Ovary (tissue), 9 donors: Measurements from ENCODE around the gene GPATCH1. TPM values are rescaled to one million over a fixed set of nuclear protein-coding genes. Genes with fewer than 3 reads are reported as not detected.
A peak's percentile ranks its signal among the peaks of the same experiment; 100 is the strongest.
"Not testable (repeated sequence)": the region's sequence is repeated elsewhere in the genome, so short reads cannot be mapped to it uniquely, and the experiment has no call there.

Source experiments
- DNase-seq, 5 donors: peaks; one replicate each; pipeline ENCODE4 v3.0.0-alpha.2; 2019 to 2020
- H3K27ac ChIP-seq, 2 donors: fragments of 200-600 bp; one replicate each; pipeline versions ENCODE4 v1.5.1 to v1.8.0; 2019 to 2022
- H3K27me3 ChIP-seq: fragments of 200-600 bp; one replicate; pipeline ENCODE4 v1.8.0; 2022
- H3K36me3 ChIP-seq: fragments of 200-600 bp; sonication (generic); one replicate; pipeline ENCODE4 v1.5.1; 2019
- H3K4me1 ChIP-seq: one replicate; pipeline ENCODE4 v1.8.1; 2013; ENCODE audit warnings: mild to moderate bottlenecking, moderate library complexity; ENCODE audit not compliant: insufficient read depth
- H3K4me3 ChIP-seq: fragments of 200-600 bp; sonication (generic); one replicate; pipeline ENCODE4 v1.5.1; 2017
- H3K9me3 ChIP-seq, 2 donors: fragments of 200-600 bp in 1 of 2; sonication (generic) in 1 of 2; one replicate each; pipeline versions ENCODE4 v1.5.1 to v1.8.1; 2013 to 2019; ENCODE audit warnings: mild to moderate bottlenecking in 1 of 2, moderate library complexity in 1 of 2
- CTCF ChIP-seq, 3 donors: fragments of 450-650 bp in 2 of 3; fragments of 200-600 bp in 1 of 3; IDR thresholded peaks; one replicate each; pipeline versions ENCODE4 v1.5.1 to v1.8.0; 2016 to 2022; ENCODE audit warnings: antibody characterized with exemption in 3 of 3, mild to moderate bottlenecking in 1 of 3
- EP300 ChIP-seq: sonication (generic); formaldehyde crosslinking; IDR thresholded peaks from one replicate; pipeline ENCODE4 v1.6.1; 2017; ENCODE audit warnings: antibody characterized with exemption
- POLR2A ChIP-seq: fragments of 450-650 bp; IDR thresholded peaks from one replicate; pipeline ENCODE4 v1.6.1; 2017; ENCODE audit warnings: antibody characterized with exemption, mild to moderate bottlenecking, moderate library complexity
- WGBS, 3 donors: extraction: QIAGEN DNeasy Blood & Tissue Kit in 1 of 3; methylation state at CpG; one replicate each; pipeline versions ENCODE4 v1.1.5 to v1.1.7; 2013 to 2017; 5-methylcytosine and 5-hydroxymethylcytosine counted together
- intact Hi-C, 4 donors: fragments of 100-400 bp; cut with DNase I; formaldehyde crosslinking; loops; one replicate each; pipeline versions ENCODE4 v1.11.0 to v1.15.1; 2022 to 2023
- polyA plus RNA-seq, 2 donors: library from polyadenylated mRNA; stranded (reverse); fragments of 200-250 nt in 1 of 2; fragments of 350-450 nt in 1 of 2; fragmentation: Illumina TruSeq in 1 of 2; extraction: RNeasy Lipid Tissue Mini Kit (QIAGEN cat#74804) in 1 of 2; gene quantifications; one replicate each; pipeline ENCODE4 v1.2.3, GENCODE V29; 2013 to 2014
- total RNA-seq, 7 donors: library from RNA; depleted of rRNA in 2 of 7; stranded (reverse); fragments of >200 nt in 2 of 7; fragmentation: NEBNext Ultra II Directional in 3 of 7; extraction: Animal tissue kit (Norgen Biotek cat#: 25700) in 3 of 7; gene quantifications; one replicate each; pipeline versions ENCODE4 v1.1.0 to v1.2.4, GENCODE V29; 2016 to 2023
- donor health status: DM: no; HTN: no; CAD: no; lungs with moderate emphysema.
- donor health status: DM: no; HTN: no; CAD: no.
- donor health status: Bipolar disorder and iron deficiency.
- donor health status: DM: yes; HTN: yes; CAD: no.
- donor health status: DM: no; HTN: no; CAD: no.
- donor health status: DM: yes; HTN: yes; CAD: no.

GPATCH1 gene
- total and polyA plus RNA-seq, 9 donors: 4.4 to 11.5 (median 10.5) TPM

- no peak for TF ChIP-seq POLR2A
- no peak for TF ChIP-seq EP300
- TF ChIP-seq CTCF (IDR thresholded peaks at IDR 0.05): no peak
- Histone ChIP-seq H3K27me3 (no peaks in the 10 kb centered on the region), H3K9me3 (no peaks in the 10 kb centered on the region), H3K27ac (no peak overlapping the region), H3K36me3 (no peaks in the 10 kb centered on the region), H3K4me3 (no peak overlapping the region), H3K4me1 (no peaks in the 10 kb centered on the region)
- intact Hi-C loops: no loop called here
- DNase-seq: no peak
- WGBS, 3 donors: 90 to 97% (median 94%) methylated on average over 10 of the region's 10 CpGs
These were observed 37.7 kb downstream of the GPATCH1 start for GRCh38 chr19:33118643-33119042.

- WGBS, 3 donors: 80 to 84% (median 81%) methylated on average over 10 of the region's 10 CpGs
- no peaks in the 10 kb centered on the region for H3K27me3 ChIP-seq
- no peaks in the 10 kb centered on the region for H3K9me3 ChIP-seq
- TF ChIP-seq POLR2A: no peak
- no peak for TF ChIP-seq CTCF (IDR thresholded peaks at IDR 0.05)
- TF ChIP-seq EP300: no peak
- intact Hi-C loops: loop anchor here in 1 of 4 donors (10.0 kb wide), 1 partner anchor 150 kb away; the partner anchor contains the start of genes CEP89 and FAAP24
- no peaks in the 10 kb centered on the region for H3K4me1 ChIP-seq
- no peak overlapping the region for H3K4me3 ChIP-seq
- no peak overlapping the region for H3K27ac ChIP-seq
- no peak for DNase-seq
- no peaks in the 10 kb centered on the region for H3K36me3 ChIP-seq
These were observed 43.5 kb downstream of the GPATCH1 start for GRCh38 chr19:33124207-33125098.

GRCh38 chr19:33125929-33126388 lies 45.0 kb downstream of the GPATCH1 start:
- WGBS, 3 donors: 34 to 41% (median 37%) methylated on average over 12 of the region's 12 CpGs
- no peak overlapping the region for H3K4me3 ChIP-seq
- DNase-seq: peak; percentile 44 to 62 (median 45)
- no peaks in the 10 kb centered on the region for H3K9me3 ChIP-seq
- no peaks in the 10 kb centered on the region for H3K4me1 ChIP-seq
- H3K27ac ChIP-seq: no peak overlapping the region
- no peak for TF ChIP-seq POLR2A
- no peak for TF ChIP-seq EP300
- TF ChIP-seq CTCF (IDR thresholded peaks at IDR 0.05): peak; percentile 52 to 85 (median 55)
- H3K36me3 ChIP-seq: no peaks in the 10 kb centered on the region
- intact Hi-C loops: loop anchor here in 1 of 4 donors (10.0 kb wide), 1 partner anchor 151 kb away; the partner anchor contains the start of genes CEP89 and FAAP24
- no peaks in the 10 kb centered on the region for H3K27me3 ChIP-seq

- not testable (repeated sequence) for H3K36me3 ChIP-seq, DNase-seq, H3K4me1 ChIP-seq, H3K27ac ChIP-seq, H3K27me3 ChIP-seq, H3K4me3 ChIP-seq, H3K9me3 ChIP-seq
- intact Hi-C loops: loop anchor here in 1 of 4 donors (10.0 kb wide), 1 partner anchor 152 kb away; the partner anchor contains the start of genes CEP89 and FAAP24
- WGBS, 3 donors: 96 to 97% (median 97%) methylated on average over 8 of the region's 8 CpGs
These were observed 45.7 kb downstream of the GPATCH1 start for GRCh38 chr19:33126712-33127111.
